ENCODE results near the gene PROSER3.
"Not testable (repeated sequence)": the region's sequence is repeated elsewhere in the genome, so short reads cannot be mapped to it uniquely, and the experiment has no call there.

Gene PROSER3

DNA sequence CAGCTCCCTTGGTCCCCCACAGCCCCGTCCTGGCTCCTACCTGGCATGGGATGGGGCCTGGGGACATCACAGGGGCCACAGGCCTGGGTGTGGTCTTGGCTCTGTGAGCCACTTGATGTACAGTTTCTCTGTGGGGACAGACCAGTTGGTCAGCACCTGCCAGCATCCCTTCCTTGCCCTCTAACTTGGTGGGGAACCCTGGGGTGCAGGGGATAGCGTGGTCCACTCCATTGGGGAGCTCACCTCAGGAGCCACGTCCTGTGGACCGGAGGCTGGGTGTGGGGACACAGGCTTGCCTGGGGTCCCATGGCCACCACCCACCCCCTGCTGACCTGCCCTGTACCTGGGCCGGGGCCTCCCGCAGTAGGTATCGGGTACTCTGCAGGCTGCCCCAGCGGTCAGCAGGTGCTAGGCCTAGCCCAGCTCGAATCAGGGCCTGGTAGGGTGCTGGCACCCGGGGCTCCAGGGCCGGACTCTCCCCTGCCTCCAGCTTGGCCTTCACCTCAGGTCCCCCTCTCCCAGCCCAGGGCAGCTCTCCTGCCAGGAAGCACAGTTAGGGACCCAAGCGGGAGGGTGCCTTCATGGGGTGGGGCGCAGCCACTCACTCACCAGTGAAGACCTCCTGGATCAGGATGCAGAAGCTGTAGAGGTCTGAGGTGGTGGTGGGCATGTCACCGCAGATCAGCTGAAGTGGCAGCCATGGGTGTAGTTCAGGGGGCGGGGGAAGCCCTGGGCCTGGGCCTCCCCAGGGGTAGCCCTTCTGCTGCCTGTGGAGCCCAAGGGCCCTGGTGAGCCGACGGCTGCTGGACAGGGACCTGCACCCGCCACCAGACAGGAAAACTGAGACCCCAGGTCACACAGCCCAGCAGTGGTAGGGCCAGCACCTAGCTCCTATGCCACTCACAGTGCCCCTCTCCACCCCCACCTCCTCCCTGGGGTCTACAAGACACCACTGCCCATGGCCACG lies 32.3 kb downstream of the PROSER3 start:
- TF ChIP-seq, protein P1, sequence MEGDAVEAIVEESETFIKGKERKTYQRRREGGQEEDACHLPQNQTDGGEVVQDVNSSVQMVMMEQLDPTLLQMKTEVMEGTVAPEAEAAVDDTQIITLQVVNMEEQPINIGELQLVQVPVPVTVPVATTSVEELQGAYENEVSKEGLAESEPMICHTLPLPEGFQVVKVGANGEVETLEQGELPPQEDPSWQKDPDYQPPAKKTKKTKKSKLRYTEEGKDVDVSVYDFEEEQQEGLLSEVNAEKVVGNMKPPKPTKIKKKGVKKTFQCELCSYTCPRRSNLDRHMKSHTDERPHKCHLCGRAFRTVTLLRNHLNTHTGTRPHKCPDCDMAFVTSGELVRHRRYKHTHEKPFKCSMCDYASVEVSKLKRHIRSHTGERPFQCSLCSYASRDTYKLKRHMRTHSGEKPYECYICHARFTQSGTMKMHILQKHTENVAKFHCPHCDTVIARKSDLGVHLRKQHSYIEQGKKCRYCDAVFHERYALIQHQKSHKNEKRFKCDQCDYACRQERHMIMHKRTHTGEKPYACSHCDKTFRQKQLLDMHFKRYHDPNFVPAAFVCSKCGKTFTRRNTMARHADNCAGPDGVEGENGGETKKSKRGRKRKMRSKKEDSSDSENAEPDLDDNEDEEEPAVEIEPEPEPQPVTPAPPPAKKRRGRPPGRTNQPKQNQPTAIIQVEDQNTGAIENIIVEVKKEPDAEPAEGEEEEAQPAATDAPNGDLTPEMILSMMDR (IDR thresholded peaks at IDR 0.05; ENCODE audit: low read depth, low read length) = no peak
- no peak overlapping the region for H3K4me3 ChIP-seq (ENCODE audit: low read depth, low read length)

DNA sequence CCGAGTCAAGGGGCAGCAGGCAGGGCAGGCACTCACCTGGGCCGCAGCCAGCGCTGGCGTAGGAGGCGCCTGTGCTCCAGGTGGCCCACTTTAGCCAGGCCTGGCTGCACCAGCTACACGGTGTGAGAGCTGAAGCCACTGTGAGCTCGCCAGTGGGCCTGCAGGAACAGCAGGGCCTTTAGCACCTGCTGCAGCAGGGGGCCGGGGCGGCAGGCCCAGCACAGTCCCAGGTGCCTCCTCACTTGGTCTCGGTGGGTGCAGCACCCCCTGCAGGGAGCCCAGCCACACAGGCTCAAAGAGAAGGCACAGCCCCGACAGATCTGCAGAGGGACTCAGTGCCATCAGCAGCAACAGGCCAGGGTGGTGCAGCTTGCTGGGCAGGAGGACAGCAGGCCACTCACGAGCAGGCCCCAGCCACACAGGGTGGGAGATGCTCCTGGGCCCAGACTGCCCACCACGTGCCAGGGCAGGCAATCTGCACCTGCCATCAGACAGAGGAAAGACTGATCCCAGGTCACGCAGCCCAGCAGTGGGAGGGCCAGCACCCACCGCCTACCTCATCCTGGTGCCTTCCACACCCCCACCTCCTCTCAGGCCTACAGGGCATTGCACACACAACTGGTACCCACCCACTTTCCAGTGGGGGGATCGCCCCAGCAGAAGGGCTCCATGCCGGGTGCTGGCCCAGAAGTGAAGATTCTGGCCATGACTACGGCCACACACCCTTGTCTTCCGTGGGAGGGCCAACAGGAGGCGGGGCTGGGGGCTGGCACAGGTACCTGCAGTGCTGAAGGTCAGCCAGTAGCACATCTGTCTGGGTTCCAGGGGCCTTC lies 33.2 kb downstream of the PROSER3 start:
- H3K4me3 ChIP-seq (ENCODE audit: low read depth, low read length) = no peak overlapping the region
- TF ChIP-seq, protein P1 (IDR thresholded peaks at IDR 0.05; ENCODE audit: low read depth, low read length) = no peak

DNA sequence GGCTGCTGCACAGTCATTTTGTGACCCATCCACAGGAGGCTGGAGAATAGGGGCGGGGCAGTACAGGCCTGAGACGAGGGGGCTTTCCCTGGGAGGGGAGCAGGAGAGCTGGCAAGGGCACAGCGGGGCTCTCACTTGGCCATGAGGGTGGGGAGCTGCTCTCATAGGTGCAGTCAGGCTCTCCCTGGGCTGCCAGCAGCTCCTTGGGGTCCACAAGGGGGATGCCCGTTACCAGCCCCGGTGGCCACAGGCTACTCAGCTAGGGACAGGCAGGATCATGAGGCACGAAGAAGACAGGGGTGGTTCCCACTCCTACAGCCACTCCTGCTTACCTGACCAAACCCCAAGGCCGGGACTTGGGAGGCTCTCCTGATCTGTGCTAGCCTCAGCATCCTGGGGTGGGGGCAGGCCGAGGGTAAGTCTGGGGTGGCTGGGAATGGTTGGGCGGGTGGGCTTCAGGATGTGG lies 33.9 kb downstream of the PROSER3 start:
- TF ChIP-seq, protein P1 (IDR thresholded peaks at IDR 0.05; ENCODE audit: low read depth, low read length) = no peak
- no peak overlapping the region for H3K4me3 ChIP-seq (ENCODE audit: low read depth, low read length)

- TF ChIP-seq, protein P1 (IDR thresholded peaks at IDR 0.05; ENCODE audit: low read depth, low read length) = no peak
- no peak overlapping the region for H3K4me3 ChIP-seq (ENCODE audit: low read depth, low read length)
Observed at GRCh38 chr19:35792312-35792711, 34.3 kb downstream of the PROSER3 start.

DNA sequence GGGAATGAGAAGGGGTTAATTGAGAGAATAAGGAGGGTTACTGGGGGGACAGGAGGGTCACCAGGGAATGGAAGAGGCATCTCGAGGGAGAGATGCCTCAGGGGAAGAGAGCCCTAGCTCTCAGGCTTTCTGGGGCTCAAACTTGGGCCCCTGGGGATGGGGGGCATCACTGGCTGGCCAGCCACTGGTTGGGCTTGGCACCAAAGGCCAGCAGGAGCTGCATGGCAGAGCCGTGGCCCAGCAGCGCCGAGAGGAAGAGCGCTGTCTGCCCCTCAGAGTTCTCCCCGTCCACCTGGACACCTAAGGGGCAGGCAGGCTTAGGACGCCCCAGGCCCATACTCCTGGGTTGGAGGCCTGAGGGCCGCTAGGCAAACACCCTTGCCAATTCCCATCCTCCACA lies 34.9 kb downstream of the PROSER3 start:
- TF ChIP-seq, protein P1 (IDR thresholded peaks at IDR 0.05; ENCODE audit: low read depth, low read length) = no peak
- H3K4me3 ChIP-seq (ENCODE audit: low read depth, low read length) = no peak overlapping the region

- no peak overlapping the region for H3K4me3 ChIP-seq (ENCODE audit: low read depth, low read length)
- TF ChIP-seq, protein P1 (IDR thresholded peaks at IDR 0.05; ENCODE audit: low read depth, low read length) = no peak
Observed at GRCh38 chr19:35793381-35794165, 35.6 kb downstream of the PROSER3 start.

DNA sequence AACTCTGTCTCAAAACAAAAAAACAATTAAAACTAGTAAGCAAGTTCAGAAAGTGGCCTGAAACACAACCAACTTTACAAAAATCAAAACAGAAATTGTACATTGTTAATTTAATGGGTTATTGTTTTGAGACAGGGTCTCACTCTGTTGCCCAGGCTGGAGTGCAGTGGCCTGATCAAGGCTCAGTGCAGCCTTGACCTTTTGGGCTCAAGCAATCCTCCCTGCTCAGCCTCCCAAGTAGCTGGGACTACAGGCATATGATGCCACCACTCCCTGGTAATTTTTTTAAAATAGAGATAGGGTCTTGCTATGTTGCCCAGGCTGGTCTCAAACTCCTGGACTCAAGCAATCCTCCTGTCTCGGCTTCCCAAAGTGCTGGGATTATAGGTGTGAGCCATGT lies 37.6 kb downstream of the PROSER3 start:
- H3K4me3 ChIP-seq (ENCODE audit: low read depth, low read length) = not testable (repeated sequence)

All from WI38 (cell line).